ENCODE results near the gene CEP192. TPM values are rescaled to one million over a fixed set of nuclear protein-coding genes. Genes with fewer than 3 reads are reported as not detected.
A peak's percentile ranks its signal among the peaks of the same experiment; 100 is the strongest.

Gene CEP192
- polyA plus RNA-seq, 1 donor (not counting 4 experiments of a cell fraction or from before 2014, with no cell fraction given) = 16.6 TPM

- H4K20me1 ChIP-seq (ENCODE audit: control insufficient read depth, extremely low read depth, insufficient read depth, low read length) = no peaks in the 10 kb centered on the region
- no peak overlapping the region for H3K9ac ChIP-seq (ENCODE audit: control insufficient read depth, extremely low read depth, insufficient read depth, low read length)
- H3K4me1 ChIP-seq (ENCODE audit: control insufficient read depth, extremely low read depth, insufficient read depth, low read length) = peaks cover 21% of the 10 kb centered on the region
- DNase-seq (ENCODE audit: low read depth, low spot score) = no peak
- no peak overlapping the region for H2AFZ ChIP-seq (ENCODE audit: control insufficient read depth, low read length)
- dilution Hi-C loops (cut with MboI; ENCODE audit: extremely low pct_ligation_motif_present, low sequenced_read_pairs) = no loop called here
- TF ChIP-seq, protein P1, sequence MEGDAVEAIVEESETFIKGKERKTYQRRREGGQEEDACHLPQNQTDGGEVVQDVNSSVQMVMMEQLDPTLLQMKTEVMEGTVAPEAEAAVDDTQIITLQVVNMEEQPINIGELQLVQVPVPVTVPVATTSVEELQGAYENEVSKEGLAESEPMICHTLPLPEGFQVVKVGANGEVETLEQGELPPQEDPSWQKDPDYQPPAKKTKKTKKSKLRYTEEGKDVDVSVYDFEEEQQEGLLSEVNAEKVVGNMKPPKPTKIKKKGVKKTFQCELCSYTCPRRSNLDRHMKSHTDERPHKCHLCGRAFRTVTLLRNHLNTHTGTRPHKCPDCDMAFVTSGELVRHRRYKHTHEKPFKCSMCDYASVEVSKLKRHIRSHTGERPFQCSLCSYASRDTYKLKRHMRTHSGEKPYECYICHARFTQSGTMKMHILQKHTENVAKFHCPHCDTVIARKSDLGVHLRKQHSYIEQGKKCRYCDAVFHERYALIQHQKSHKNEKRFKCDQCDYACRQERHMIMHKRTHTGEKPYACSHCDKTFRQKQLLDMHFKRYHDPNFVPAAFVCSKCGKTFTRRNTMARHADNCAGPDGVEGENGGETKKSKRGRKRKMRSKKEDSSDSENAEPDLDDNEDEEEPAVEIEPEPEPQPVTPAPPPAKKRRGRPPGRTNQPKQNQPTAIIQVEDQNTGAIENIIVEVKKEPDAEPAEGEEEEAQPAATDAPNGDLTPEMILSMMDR (optimal IDR thresholded peaks at IDR 0.05 in 1 of 3, IDR thresholded peaks at IDR 0.05 in 1 of 3, conservative IDR thresholded peaks at IDR 0.05 in 1 of 3; ENCODE audit: extremely low read depth in 1 of 3, insufficient read depth in 2 of 3, low read length in 3 of 3) = no peak
- TF ChIP-seq EZH2 (IDR thresholded peaks at IDR 0.05; ENCODE audit: low read length) = no peak
- H3K9me3 ChIP-seq (ENCODE audit: control insufficient read depth, low read depth, low read length) = no peaks in the 10 kb centered on the region
- peak overlapping the region in 1 of 3 experiments; percentile 92 for H3K4me3 ChIP-seq (ENCODE audit: control insufficient read depth in 2 of 3, extremely low read depth in 1 of 3, insufficient read depth in 2 of 3, low read depth in 1 of 3, low read length in 3 of 3)
- FAIRE-seq = no peak
- H3K27me3 ChIP-seq (ENCODE audit: control insufficient read depth, extremely low read depth, insufficient read depth, low read length) = no peaks in the 10 kb centered on the region
- peak overlapping the region; percentile 99 for H3K4me2 ChIP-seq (ENCODE audit: control insufficient read depth, extremely low read depth, insufficient read depth, low read depth, low read length)
- peaks cover 0 to 5% of the 10 kb centered on the region in 2 experiments for H3K36me3 ChIP-seq (ENCODE audit: control insufficient read depth in 2 of 2, extremely low read depth in 1 of 2, insufficient read depth in 2 of 2, low read length in 2 of 2)
- no peaks in the 10 kb centered on the region for H3K9me1 ChIP-seq (ENCODE audit: control insufficient read depth, extremely low read depth, insufficient read depth, low read length)
- peaks cover 31% of the 10 kb centered on the region for H3K79me2 ChIP-seq (ENCODE audit: control insufficient read depth, insufficient read depth, low read length)
- H3K27ac ChIP-seq (ENCODE audit: control insufficient read depth, insufficient read depth, low read length) = no peak overlapping the region
These were observed 1.6 kb upstream of the CEP192 start for GRCh38 chr18:12989397-12990122.

DNA sequence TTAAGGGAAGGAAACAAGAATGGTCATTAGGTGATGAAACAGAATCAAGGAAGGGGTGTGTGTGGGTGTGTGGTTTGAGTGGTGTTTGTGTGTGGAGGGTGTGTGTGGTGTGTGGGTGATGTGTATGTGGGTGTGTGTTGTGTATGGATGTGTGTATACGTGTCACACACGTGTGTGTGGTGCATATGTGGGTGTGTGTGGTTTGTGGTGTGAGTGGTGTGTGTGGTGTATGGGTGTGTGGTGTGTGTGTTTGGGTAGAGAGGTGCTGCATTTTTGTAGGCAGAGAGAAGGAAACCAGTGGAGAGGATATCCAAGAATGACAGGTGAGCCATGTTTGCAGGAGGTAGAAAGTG lies 1.1 kb upstream of the CEP192 start:
- H3K79me2 ChIP-seq (ENCODE audit: control insufficient read depth, insufficient read depth, low read length) = peaks cover 35% of the 10 kb centered on the region
- peak overlapping the region; percentile 88 for H3K9ac ChIP-seq (ENCODE audit: control insufficient read depth, extremely low read depth, insufficient read depth, low read length)
- dilution Hi-C loops (cut with MboI; ENCODE audit: extremely low pct_ligation_motif_present, low sequenced_read_pairs) = no loop called here
- H3K4me2 ChIP-seq (ENCODE audit: control insufficient read depth, extremely low read depth, insufficient read depth, low read depth, low read length) = peak overlapping the region; percentile 99
- no peak for TF ChIP-seq EZH2 (IDR thresholded peaks at IDR 0.05; ENCODE audit: low read length)
- TF ChIP-seq, protein P1 (optimal IDR thresholded peaks at IDR 0.05 in 1 of 3, IDR thresholded peaks at IDR 0.05 in 1 of 3, conservative IDR thresholded peaks at IDR 0.05 in 1 of 3; ENCODE audit: extremely low read depth in 1 of 3, insufficient read depth in 2 of 3, low read length in 3 of 3) = no peak
- H3K27ac ChIP-seq (ENCODE audit: control insufficient read depth, insufficient read depth, low read length) = peak overlapping the region; percentile 88
- H2AFZ ChIP-seq (ENCODE audit: control insufficient read depth, low read length) = peak overlapping the region; percentile 29
- peaks cover 21% of the 10 kb centered on the region for H3K4me1 ChIP-seq (ENCODE audit: control insufficient read depth, extremely low read depth, insufficient read depth, low read length)
- H3K9me1 ChIP-seq (ENCODE audit: control insufficient read depth, extremely low read depth, insufficient read depth, low read length) = no peaks in the 10 kb centered on the region
- no peaks in the 10 kb centered on the region for H3K9me3 ChIP-seq (ENCODE audit: control insufficient read depth, low read depth, low read length)
- DNase-seq (ENCODE audit: low read depth, low spot score) (no peak), FAIRE-seq (no peak)
- peaks cover 0 to 4% of the 10 kb centered on the region in 2 experiments for H3K36me3 ChIP-seq (ENCODE audit: control insufficient read depth in 2 of 2, extremely low read depth in 1 of 2, insufficient read depth in 2 of 2, low read length in 2 of 2)
- no peaks in the 10 kb centered on the region for H4K20me1 ChIP-seq (ENCODE audit: control insufficient read depth, extremely low read depth, insufficient read depth, low read length)
- H3K27me3 ChIP-seq (ENCODE audit: control insufficient read depth, extremely low read depth, insufficient read depth, low read length) = no peaks in the 10 kb centered on the region
- H3K4me3 ChIP-seq (ENCODE audit: control insufficient read depth in 2 of 3, extremely low read depth in 1 of 3, insufficient read depth in 2 of 3, low read depth in 1 of 3, low read length in 3 of 3) = peak overlapping the region in 1 of 3 experiments; percentile 92

Measured in keratinocyte (primary cell).